BE2C (cell line): ENCODE results near the gene DLG2.

Experiments used
- DNase-seq: peaks from one replicate; pipeline ENCODE4 v3.0.0-alpha.2; 2020
- H3K27me3 ChIP-seq: fragments of 250-450 bp; sonication (Bioruptor Pico); 2 replicates; pipeline ENCODE4 v1.5.1; 2020; ENCODE audit warnings: mild to moderate bottlenecking
- H3K36me3 ChIP-seq: fragments of 250-450 bp; sonication (Bioruptor Pico); 2 replicates; pipeline ENCODE4 v1.5.1; 2020; ENCODE audit warnings: mild to moderate bottlenecking
- H3K4me1 ChIP-seq: fragments of 250-450 bp; sonication (Bioruptor Pico); 2 replicates; pipeline ENCODE4 v1.5.1; 2020
- H3K4me3 ChIP-seq: 2 replicates; pipeline ENCODE4 v1.5.1; 2011; ENCODE audit warnings: low read depth, low read length
- H3K9me3 ChIP-seq: fragments of 250-450 bp; sonication (Bioruptor Pico); 2 replicates; pipeline ENCODE4 v1.5.1; 2020
- CTCF ChIP-seq: IDR thresholded peaks from 2 replicates; pipeline ENCODE4 v1.5.1; 2012; ENCODE audit warnings: mild to moderate bottlenecking, low read depth, low read length

DLG2 gene

GRCh38 chr11:84188521-84188920, 1438.6 kb downstream of the DLG2 start:
- Histone ChIP-seq H3K4me1 (no peaks in the 10 kb centered on the region), H3K36me3 (no peaks in the 10 kb centered on the region)

GRCh38 chr11:84173078-84173477, 1454.1 kb downstream of the DLG2 start:
- DNase-seq = no peak
- no peak overlapping the region for H3K4me3 ChIP-seq
- no peak for TF ChIP-seq CTCF
- H3K4me1 ChIP-seq = no peaks in the 10 kb centered on the region
- no peaks in the 10 kb centered on the region for H3K36me3 ChIP-seq
- no peaks in the 10 kb centered on the region for H3K27me3 ChIP-seq
- H3K9me3 ChIP-seq = no peaks in the 10 kb centered on the region

More at GRCh38 chr11:84188521-84188920, 1438.6 kb downstream of the DLG2 start:
- no peaks in the 10 kb centered on the region for H3K9me3 ChIP-seq
- no peak for DNase-seq
- H3K27me3 ChIP-seq = no peaks in the 10 kb centered on the region
- no peak overlapping the region for H3K4me3 ChIP-seq
- no peak for TF ChIP-seq CTCF

- H3K4me1 ChIP-seq = peaks cover 9% of the 10 kb centered on the region
- no peak for TF ChIP-seq CTCF
- H3K27me3 ChIP-seq = no peaks in the 10 kb centered on the region
- no peak for DNase-seq
- H3K36me3 ChIP-seq = no peaks in the 10 kb centered on the region
- H3K9me3 ChIP-seq = no peaks in the 10 kb centered on the region
- no peak overlapping the region for H3K4me3 ChIP-seq
Observed at GRCh38 chr11:84165139-84165538, 1462.0 kb downstream of the DLG2 start.

GRCh38 chr11:84164728-84165127, 1462.4 kb downstream of the DLG2 start:
- Histone ChIP-seq H3K4me3 (no peak overlapping the region), H3K36me3 (no peaks in the 10 kb centered on the region), H3K4me1 (peaks cover 9% of the 10 kb centered on the region), H3K27me3 (no peaks in the 10 kb centered on the region), H3K9me3 (no peaks in the 10 kb centered on the region)
- no peak for DNase-seq
- TF ChIP-seq CTCF = no peak

GRCh38 chr11:84163116-84163515, 1464.0 kb downstream of the DLG2 start:
- Histone ChIP-seq H3K36me3 (no peaks in the 10 kb centered on the region), H3K27me3 (no peaks in the 10 kb centered on the region), H3K4me3 (no peak overlapping the region), H3K9me3 (no peaks in the 10 kb centered on the region), H3K4me1 (peaks cover 9% of the 10 kb centered on the region)
- no peak for DNase-seq
- TF ChIP-seq CTCF = no peak

- DNase-seq = no peak
- H3K9me3 ChIP-seq = no peaks in the 10 kb centered on the region
- H3K27me3 ChIP-seq = no peaks in the 10 kb centered on the region
- H3K4me3 ChIP-seq = no peak overlapping the region
- TF ChIP-seq CTCF = no peak
- no peaks in the 10 kb centered on the region for H3K36me3 ChIP-seq
- no peaks in the 10 kb centered on the region for H3K4me1 ChIP-seq
Observed at GRCh38 chr11:84157639-84158038, 1469.5 kb downstream of the DLG2 start.
